HG02981 (cell line): Measurements from ENCODE around the gene SAP30BP.

Experiments used
- ATAC-seq: cut with Tn5 transposase; IDR thresholded peaks from one replicate; pipeline ENCODE4 v1.9.1; 2021; ENCODE audit warnings: mild to moderate bottlenecking, moderate library complexity; ENCODE audit not compliant: unreplicated experiment

Gene SAP30BP

DNA sequence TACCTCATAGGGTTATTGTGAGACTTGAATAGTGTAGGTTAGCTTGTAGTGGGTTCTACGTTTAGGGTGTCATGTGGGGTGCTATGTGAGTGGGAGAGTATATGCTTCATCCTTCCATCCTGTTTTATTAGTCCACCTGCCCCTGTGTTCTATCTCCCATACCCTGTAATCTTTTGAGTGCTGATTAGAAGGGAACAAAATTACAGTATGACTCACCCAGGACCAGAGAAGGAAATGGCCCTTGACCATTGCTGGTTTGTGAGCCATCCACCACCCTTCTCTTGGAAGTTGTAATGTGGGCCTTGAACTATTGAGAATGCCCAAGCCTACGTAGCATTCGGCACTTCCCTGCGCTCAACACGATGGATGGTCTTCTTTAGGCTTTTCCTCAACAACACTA, 17.1 kb downstream of the SAP30BP start:
- no peak for ATAC-seq

DNA sequence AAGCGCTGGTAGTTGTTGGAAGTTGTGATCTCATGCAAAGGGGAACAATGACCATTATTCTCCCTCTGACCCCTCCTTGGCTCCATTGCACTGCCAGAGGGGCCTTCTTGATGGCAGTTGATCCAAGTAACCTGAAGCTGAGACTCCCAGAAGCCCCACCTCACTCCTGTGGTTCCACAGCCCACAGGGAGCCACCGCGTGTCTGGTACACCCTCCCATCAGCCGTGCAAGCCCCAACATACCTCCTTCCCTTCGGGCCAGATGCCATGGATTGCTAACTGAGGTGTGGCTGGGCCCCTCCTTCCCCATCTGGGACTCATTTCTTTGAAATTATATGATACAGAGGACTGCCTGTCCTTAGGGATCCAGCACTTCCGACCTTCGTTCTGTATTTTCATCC, 17.8 kb downstream of the SAP30BP start:
- no peak for ATAC-seq

DNA sequence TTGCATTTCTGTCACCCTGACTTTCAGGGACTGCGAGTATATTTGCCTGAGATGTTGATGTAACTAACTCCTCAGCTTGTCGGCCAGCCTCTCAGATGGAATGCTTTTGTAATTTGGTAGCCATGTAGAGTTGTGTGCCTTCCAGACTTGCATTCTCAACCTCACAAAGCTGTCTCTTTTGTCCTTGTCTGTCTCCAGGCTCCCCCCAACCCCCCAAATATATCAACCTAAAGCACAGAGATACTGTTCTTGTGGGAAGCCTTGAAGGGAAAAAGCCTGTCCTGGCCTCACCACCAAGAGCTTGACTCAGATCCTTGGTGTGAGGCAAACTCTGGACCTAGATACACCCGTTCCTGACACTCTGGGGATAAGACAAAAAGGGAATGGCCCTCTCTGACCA, 18.4 kb downstream of the SAP30BP start:
- ATAC-seq = no peak

DNA sequence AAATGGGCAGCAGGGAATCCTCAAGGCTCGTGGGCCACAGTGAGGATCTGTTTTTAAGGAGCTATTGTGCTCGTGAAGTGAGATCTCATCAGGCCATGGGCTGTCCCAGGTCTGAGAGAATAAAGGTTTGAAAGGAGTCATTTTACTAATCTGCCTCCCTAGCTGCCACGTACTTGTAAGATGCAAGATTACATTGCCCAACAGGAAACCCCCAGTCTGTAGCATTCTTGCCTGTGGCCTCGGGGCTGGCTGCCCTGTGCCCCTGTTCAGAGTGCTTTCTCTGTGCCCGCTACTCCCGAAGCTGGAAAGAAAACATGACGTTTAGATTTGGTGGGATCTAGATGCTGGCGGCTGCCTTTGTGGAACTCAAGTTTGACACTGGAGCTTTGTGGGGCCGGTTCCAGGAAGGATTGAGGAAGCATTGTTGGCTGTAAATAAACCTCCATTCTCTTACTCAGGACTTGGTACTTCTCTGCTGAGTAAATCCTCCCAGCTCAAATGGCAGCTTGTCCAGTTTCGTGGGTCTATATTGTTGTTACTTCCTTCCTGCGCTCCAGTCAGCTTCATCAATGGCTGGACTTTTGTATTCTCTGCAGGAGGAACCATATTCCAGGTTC, 21.2 kb downstream of the SAP30BP start:
- ATAC-seq = no peak

- ATAC-seq = no peak
Observed at GRCh38 chr17:75689441-75689873, 22.3 kb downstream of the SAP30BP start.

GRCh38 chr17:75691371-75691791, 24.2 kb downstream of the SAP30BP start:
- ATAC-seq = no peak

- ATAC-seq = no peak
Observed at GRCh38 chr17:75691801-75692626, 24.9 kb downstream of the SAP30BP start.

- ATAC-seq = no peak
Observed at GRCh38 chr17:75692976-75693375, 25.8 kb downstream of the SAP30BP start.

GRCh38 chr17:75693500-75694481, 26.7 kb downstream of the SAP30BP start:
- no peak for ATAC-seq

DNA sequence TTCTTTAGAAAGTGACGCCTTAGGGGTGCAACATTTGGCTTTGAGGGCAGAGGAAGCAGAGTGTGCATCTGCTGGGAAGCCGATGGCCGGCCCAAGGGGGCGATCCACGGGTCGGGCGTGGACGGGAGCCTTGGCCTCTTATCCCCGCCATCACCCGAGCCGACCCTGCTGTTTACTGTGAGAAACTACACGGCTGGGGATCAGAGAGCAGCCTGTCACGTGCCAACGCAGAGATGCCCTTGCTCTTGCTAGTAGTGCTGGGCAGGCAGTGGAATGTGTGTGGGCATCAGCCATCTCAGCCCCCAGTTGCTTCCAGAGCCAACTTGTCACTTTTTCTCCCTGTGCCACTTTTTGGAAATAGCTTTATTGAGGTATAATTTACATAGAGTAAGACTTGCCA, 27.4 kb downstream of the SAP30BP start:
- no peak for ATAC-seq

DNA sequence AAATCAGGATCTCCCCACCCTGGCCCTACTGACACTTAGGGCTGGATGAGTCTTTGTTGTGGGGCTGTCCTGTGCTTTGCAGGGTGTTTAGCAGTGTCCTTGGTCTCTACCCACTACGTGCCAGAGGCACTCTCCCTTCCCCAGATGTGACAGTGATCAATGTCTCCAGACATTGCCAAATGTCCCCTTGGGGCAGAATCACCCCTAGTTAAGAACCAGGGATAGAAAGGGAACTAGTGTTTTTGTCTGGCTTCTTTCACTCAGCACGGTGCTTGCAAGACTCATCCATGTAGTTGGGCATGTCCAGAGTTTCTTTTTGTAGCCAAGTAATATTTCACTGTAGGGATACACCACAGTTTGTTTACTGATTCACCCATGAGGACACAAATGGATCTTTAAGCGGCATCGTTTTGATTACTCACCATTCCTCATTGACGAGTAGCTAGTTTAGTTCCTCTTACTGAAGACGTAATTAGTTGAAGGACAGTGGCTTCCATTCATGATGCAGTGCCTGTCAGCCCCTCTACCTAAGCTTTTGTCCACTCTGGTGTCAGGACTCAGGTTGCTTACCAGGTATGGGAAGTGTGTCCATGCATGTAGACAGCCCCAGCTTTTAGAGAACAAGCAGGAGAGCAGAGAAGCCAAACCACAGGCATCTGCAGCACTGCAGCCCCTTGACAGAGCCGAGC, 28.1 kb downstream of the SAP30BP start:
- no peak for ATAC-seq

- ATAC-seq = no peak
Observed at GRCh38 chr17:75695830-75696271, 28.7 kb downstream of the SAP30BP start.

DNA sequence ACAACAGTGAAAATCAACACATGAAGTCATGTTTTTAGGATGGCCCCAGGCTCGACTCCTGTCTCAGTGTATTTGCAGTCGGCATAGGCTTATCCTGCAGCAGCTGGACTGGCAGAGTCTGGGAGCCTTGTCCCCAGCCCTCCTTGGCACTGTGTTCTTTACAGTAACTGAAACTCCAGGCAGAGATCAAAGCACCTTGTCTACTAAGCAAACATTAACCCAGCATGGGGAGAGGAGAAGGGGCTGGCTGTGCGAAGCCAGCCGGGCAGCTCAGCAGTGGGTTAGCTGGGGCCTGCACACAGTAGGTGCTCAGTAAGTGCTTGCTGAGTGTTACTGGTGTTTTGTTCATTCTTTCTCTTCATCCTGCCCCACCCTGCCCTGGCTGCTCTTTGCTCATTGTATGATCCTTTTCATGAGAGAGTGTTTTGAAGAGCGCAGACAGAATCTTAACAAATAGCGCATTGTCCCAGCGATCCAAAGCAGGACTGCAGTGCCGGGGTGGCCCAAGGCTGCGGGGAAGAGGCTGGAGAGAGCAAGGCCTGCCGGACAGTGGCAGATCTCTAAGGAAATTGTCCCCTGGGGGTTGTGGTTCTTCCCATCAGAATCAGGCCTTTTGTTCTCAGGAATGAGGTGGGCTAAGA, 30.6 kb downstream of the SAP30BP start:
- ATAC-seq = no peak

- no peak for ATAC-seq
Observed at GRCh38 chr17:75698659-75699058, 31.5 kb downstream of the SAP30BP start.

- ATAC-seq = no peak
Observed at GRCh38 chr17:75701288-75701687, 34.1 kb downstream of the SAP30BP start.

DNA sequence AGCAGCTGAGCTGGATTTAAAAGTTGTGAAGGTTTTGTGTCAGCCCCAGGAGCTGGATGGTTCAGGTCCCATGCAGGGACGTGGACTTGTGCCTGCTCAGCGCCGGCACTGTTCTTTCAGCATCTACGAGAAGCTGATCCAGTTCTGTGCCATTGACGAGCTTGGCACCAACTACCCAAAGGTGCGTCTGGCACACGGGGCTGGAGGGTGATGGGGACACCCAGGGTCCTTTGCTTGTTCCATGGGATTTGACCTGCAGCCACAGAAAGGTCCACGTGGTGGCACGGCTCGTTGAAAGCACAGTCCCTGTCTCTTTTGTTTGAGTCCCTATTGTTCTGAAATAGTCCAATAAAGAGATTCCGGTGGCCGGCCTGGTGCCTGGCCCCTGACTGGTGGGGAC, 36.1 kb downstream of the SAP30BP start:
- ATAC-seq = no peak

GRCh38 chr17:75703591-75703990, 36.5 kb downstream of the SAP30BP start:
- ATAC-seq = no peak

DNA sequence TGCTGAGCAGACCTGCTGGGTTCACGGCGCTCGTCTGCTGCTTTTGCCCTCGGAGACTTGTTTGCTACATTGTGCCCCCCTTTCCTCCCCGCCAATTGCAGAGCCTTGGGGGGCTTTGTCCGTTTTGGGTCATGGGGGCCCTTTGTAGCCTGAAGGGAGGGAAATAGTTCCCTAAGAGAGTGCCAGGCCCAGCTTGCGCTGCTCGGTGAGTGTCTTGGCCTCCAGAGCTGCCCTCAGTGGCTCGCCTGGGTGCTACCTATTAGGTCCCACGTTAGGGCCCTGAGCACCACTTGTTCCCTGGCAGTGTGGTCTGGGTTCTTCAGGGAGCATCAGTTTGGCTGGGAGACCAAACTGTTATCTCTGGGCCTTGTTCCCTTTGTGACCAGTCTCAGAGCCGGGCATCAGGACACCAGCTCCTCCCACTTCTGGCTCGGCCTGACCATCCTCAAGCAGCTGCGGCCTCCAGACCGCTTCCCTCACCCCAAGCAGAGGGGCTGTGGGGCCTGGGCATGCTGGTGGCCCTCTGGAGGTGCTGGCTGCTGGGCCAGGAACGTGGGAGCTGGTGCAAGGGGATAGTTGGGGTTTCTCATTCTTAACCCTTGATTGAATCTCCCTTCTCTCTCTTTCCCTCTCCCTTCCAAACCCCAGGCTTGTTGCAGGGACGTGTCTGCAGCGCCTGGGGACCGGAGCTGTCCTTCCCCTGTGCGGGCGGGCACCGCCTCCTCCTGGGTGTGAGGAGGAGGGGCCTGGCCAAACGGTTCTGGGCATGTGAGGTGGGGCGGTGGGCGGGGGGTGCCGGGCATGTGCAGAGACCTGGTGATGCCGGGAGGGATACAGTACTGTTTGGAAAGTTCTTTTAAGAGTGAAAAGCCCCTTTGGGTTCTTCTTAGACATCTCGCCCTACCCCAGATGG, 38.1 kb downstream of the SAP30BP start:
- ATAC-seq = no peak
